G401.6 (cell line): ENCODE measurements around the gene PTPRC.

Experiments
- FAIRE-seq: peaks from 2 replicates; lab custom pipeline; 2012; peaks lifted over from hg19 to GRCh38; lab: Jason Lieb, UNC

Gene PTPRC

GRCh38 chr1:198643808-198644207 lies 5.0 kb downstream of the PTPRC start:
- FAIRE-seq, result no peak

GRCh38 chr1:198647055-198647454 lies 8.2 kb downstream of the PTPRC start:
- FAIRE-seq, result no peak

- FAIRE-seq, result no peak
Measured at GRCh38 chr1:198648592-198648991, 9.8 kb downstream of the PTPRC start.

GRCh38 chr1:198649232-198649967 lies 10.6 kb downstream of the PTPRC start:
- no peak for FAIRE-seq

- FAIRE-seq, result no peak
Measured at GRCh38 chr1:198649968-198650338, 11.1 kb downstream of the PTPRC start.

- FAIRE-seq, result no peak
Measured at GRCh38 chr1:198650506-198650905, 11.7 kb downstream of the PTPRC start.

- FAIRE-seq, result no peak
Measured at GRCh38 chr1:198651650-198652400, 13.0 kb downstream of the PTPRC start.

- FAIRE-seq, result no peak
Measured at GRCh38 chr1:198653808-198654413, 15.1 kb downstream of the PTPRC start.

GRCh38 chr1:198655459-198656121 lies 16.8 kb downstream of the PTPRC start:
- FAIRE-seq, result no peak

- no peak for FAIRE-seq
Measured at GRCh38 chr1:198656500-198656932, 17.7 kb downstream of the PTPRC start.

- FAIRE-seq, result no peak
Measured at GRCh38 chr1:198657550-198658064, 18.8 kb downstream of the PTPRC start.

- no peak for FAIRE-seq
Measured at GRCh38 chr1:198660341-198661261, 21.8 kb downstream of the PTPRC start.

GRCh38 chr1:198662821-198663220 lies 24.0 kb downstream of the PTPRC start:
- no peak for FAIRE-seq

GRCh38 chr1:198664068-198664788 lies 25.4 kb downstream of the PTPRC start:
- no peak for FAIRE-seq

GRCh38 chr1:198667186-198667585 lies 28.3 kb downstream of the PTPRC start:
- no peak for FAIRE-seq

- no peak for FAIRE-seq
Measured at GRCh38 chr1:198667807-198668206, 29.0 kb downstream of the PTPRC start.

- no peak for FAIRE-seq
Measured at GRCh38 chr1:198669023-198669698, 30.3 kb downstream of the PTPRC start.

GRCh38 chr1:198669771-198670170 lies 30.9 kb downstream of the PTPRC start:
- no peak for FAIRE-seq

GRCh38 chr1:198671136-198671535 lies 32.3 kb downstream of the PTPRC start:
- FAIRE-seq, result no peak

- no peak for FAIRE-seq
Measured at GRCh38 chr1:198672124-198672523, 33.3 kb downstream of the PTPRC start.
